ENCODE data around the gene PICK1. TPM values are rescaled to one million over a fixed set of nuclear protein-coding genes. Genes with fewer than 3 reads are reported as not detected.

PICK1 gene
- total and polyA plus RNA-seq, 2 of the 13 experiments (the other 11 are each of a cell fraction or from before 2014, with no cell fraction given) = 19.3 to 25.3 TPM

GRCh38 chr22:38067028-38067415 lies 9.8 kb downstream of the PICK1 start:
- H3K4me2 ChIP-seq (ENCODE audit: low read depth, low read length) = no peak overlapping the region
- BruUV-seq (replicated peaks) = no TSS peak
- H4K20me1 ChIP-seq (ENCODE audit: insufficient read depth, low read length) = no peaks in the 10 kb centered on the region
- no peaks in the 10 kb centered on the region for H3K79me2 ChIP-seq (ENCODE audit: insufficient read depth, low read length)
- H3K4me3 ChIP-seq (replicated peaks in 1 of 3; ENCODE audit: insufficient read depth in 1 of 3, low read depth in 2 of 3, low read length in 3 of 3) = no peak overlapping the region
- no peak overlapping the region for H3K9ac ChIP-seq (ENCODE audit: insufficient read depth, low read depth, low read length)
- no peak for DNase-seq (ENCODE audit: low spot score)
- H3K36me3 ChIP-seq (replicated peaks in 1 of 2; ENCODE audit: control insufficient read depth in 1 of 2, insufficient read depth in 2 of 2, low read length in 2 of 2) = peaks cover 20 to 39% of the 10 kb centered on the region in 2 experiments; a peak in 4 of 5 replicates
- no peak overlapping the region for H3K27ac ChIP-seq (ENCODE audit: extremely low read length, insufficient read depth, low read length)
- TF ChIP-seq NFKB2 (CRISPR knock-in tag; IDR thresholded peaks at IDR 0.05; ENCODE audit: borderline replicate concordance) = no peak
- no peak for TF ChIP-seq SRF (IDR thresholded peaks at IDR 0.05; ENCODE audit: low read depth, low read length)
- no peak for TF ChIP-seq SNAI1 (CRISPR knock-in tag; IDR thresholded peaks at IDR 0.05; ENCODE audit: borderline replicate concordance)
- no peak for TF ChIP-seq ZNF513 (CRISPR knock-in tag; conservative IDR thresholded peaks at IDR 0.05)
- TF ChIP-seq ZSCAN31 (CRISPR knock-in tag; IDR thresholded peaks at IDR 0.05; ENCODE audit: low read depth) = no peak
- TF ChIP-seq ZNF784 (CRISPR knock-in tag; IDR thresholded peaks at IDR 0.05; ENCODE audit: borderline replicate concordance) = no peak
- POLR2A ChIA-PET = no interaction called here
- no peaks in the 10 kb centered on the region for H3K9me3 ChIP-seq (ENCODE audit: low read length)
- H3K4me1 ChIP-seq (ENCODE audit: insufficient read depth, low read length) = 0 out of 2 replicates have a peak, but pooled peaks cover 5% of the 10 kb centered on the region
- H2AFZ ChIP-seq (ENCODE audit: low read length) = no peak overlapping the region
- CTCF ChIA-PET (ENCODE audit: low intra/inter-chr PET ratio, low total read pairs) = no interaction called here
- FAIRE-seq = no peak
- ATAC-seq = no peak
- in situ Hi-C loops (cut with HindIII; ENCODE audit: extremely low pct_ligation_motif_present, low pct_unique_long_range_greater_than_20kb) (no loop called here), intact Hi-C loops (cut with micrococcal nuclease; ENCODE audit: unreplicated experiment) (no loop called here)
- 97% methylated on average over 8 of the region's 8 CpGs for WGBS (ENCODE audit: low lambda C conversion rate)
- no peaks in the 10 kb centered on the region for H3K27me3 ChIP-seq (ENCODE audit: control insufficient read depth in 1 of 2, insufficient read depth in 2 of 2, low read length in 2 of 2)

Data from HepG2 (cell line).